ENCODE measurements around the gene ARHGAP29.
"Not testable (repeated sequence)": the region's sequence is repeated elsewhere in the genome, so short reads cannot be mapped to it uniquely, and the experiment has no call there.

ARHGAP29 gene

DNA sequence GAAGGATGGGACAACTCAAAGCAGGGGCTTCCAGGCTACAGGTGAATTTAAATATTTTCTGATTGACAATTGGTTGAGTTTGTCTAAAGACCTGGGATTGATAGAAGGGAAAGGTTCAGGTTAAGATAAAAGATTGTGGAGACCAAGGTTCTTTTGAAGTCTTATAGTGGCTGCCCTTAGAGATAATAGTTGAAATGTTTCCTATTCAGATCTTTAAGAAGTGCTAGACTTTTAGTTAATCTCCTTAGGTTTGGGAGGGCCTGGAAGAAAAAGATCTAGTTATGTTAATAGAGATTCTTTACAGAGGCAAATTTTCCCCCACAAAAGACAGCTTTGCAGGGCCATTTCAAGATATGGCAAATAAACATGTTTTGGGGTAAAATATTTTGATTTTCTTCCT is 88.2 kb downstream of the ARHGAP29 start:
- not testable (repeated sequence) for H3K9ac ChIP-seq (ENCODE audit: low read length); H2BK120ac ChIP-seq (ENCODE audit: low read depth, low read length); H4K91ac ChIP-seq (ENCODE audit: low read length); H3K27me3 ChIP-seq (ENCODE audit: control insufficient read depth in 1 of 2, insufficient read depth in 1 of 2, low read length in 2 of 2); H3K27ac ChIP-seq (ENCODE audit: low read length, poor library complexity, severe bottlenecking); H3K4me2 ChIP-seq (ENCODE audit: low read length, poor library complexity, severe bottlenecking); H3K36me3 ChIP-seq (ENCODE audit: control insufficient read depth in 1 of 2, insufficient read depth in 2 of 2, low read depth in 1 of 2, low read length in 2 of 2); H2BK15ac ChIP-seq (ENCODE audit: low read depth, poor library complexity, severe bottlenecking); DNase-seq; H3K18ac ChIP-seq (ENCODE audit: low read depth in 1 of 2, low read length in 2 of 2); H3K23ac ChIP-seq (ENCODE audit: low read length in 2 of 2); H3K4me3 ChIP-seq (ENCODE audit: insufficient read depth in 1 of 2, low read depth in 1 of 2, low read length in 2 of 2); H3K9me3 ChIP-seq (ENCODE audit: control insufficient read depth, low read length); H3K14ac ChIP-seq (ENCODE audit: low read length in 2 of 2); H2BK12ac ChIP-seq (ENCODE audit: low read length in 2 of 2); H4K8ac ChIP-seq (ENCODE audit: low read length); H2AK5ac ChIP-seq (ENCODE audit: low read length, severe bottlenecking); H3K4me1 ChIP-seq (ENCODE audit: control insufficient read depth, insufficient read depth, low read depth, low read length); H2AFZ ChIP-seq (ENCODE audit: low read depth, low read length); H2BK5ac ChIP-seq (ENCODE audit: low read depth, low read length, poor library complexity, severe bottlenecking); H3K79me1 ChIP-seq (replicated peaks; ENCODE audit: low read length, poor library complexity, severe bottlenecking); H3K4ac ChIP-seq (ENCODE audit: low read depth in 1 of 2, low read length in 2 of 2)

DNA sequence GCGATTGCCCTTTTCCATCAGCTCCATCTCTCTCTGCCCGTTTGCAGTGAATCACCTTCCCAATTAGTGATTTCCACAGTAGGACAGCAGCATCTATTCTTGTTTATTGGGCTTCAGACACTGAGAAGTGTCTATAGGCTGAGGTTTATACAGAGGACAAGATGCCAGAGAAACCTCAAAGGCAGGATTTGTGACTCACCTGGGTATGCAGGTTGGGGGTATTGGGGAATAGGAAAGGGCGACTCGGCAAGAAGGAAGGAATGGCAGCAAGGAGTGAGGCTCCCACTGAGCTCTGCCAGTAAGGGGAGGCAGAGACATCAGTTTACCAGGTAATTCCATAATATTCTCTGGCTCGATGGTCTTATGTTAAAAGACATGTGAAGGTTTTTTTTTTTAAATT is 91.1 kb downstream of the ARHGAP29 start:
- no peak overlapping the region for H4K8ac ChIP-seq (ENCODE audit: low read length)
- no peak overlapping the region for H3K18ac ChIP-seq (ENCODE audit: low read depth in 1 of 2, low read length in 2 of 2)
- H3K9ac ChIP-seq (ENCODE audit: low read length) = no peak overlapping the region

DNA sequence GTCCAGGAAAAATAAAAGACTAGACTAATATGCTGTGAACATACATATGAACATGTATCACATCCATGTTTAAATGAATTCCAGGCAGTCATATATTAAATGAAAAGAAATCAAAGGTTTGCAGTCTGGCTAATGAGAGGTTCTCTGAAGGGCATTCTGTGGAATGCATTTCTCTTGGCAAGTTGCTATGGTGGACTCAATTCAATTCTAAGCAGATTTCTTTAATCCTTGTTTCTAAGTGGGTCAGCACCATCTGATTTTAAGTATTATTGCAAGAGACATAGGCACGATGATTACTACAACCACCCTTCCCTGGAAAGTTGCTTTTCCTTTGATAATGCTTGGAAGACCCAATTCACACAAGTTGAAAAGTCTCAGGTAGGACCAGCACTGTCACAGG is 92.5 kb downstream of the ARHGAP29 start:
- H2BK12ac ChIP-seq (ENCODE audit: low read length in 2 of 2) = no peak overlapping the region
- no peak overlapping the region for H3K27ac ChIP-seq (ENCODE audit: low read length, poor library complexity, severe bottlenecking)
- no peak overlapping the region for H3K4ac ChIP-seq (ENCODE audit: low read depth in 1 of 2, low read length in 2 of 2)
- H3K14ac ChIP-seq (ENCODE audit: low read length in 2 of 2) = no peak overlapping the region
- H3K9me3 ChIP-seq (ENCODE audit: control insufficient read depth, low read length) = no peaks in the 10 kb centered on the region
- H3K36me3 ChIP-seq (ENCODE audit: control insufficient read depth in 1 of 2, insufficient read depth in 2 of 2, low read depth in 1 of 2, low read length in 2 of 2) = no peaks in the 10 kb centered on the region
- no peak overlapping the region for H2BK15ac ChIP-seq (ENCODE audit: low read depth, poor library complexity, severe bottlenecking)
- WGBS = 84% methylated on average over 1 of the region's 1 CpG
- H3K9ac ChIP-seq (ENCODE audit: low read length) = no peak overlapping the region
- H3K4me3 ChIP-seq (ENCODE audit: insufficient read depth in 1 of 2, low read depth in 1 of 2, low read length in 2 of 2) = no peak overlapping the region
- H3K23ac ChIP-seq (ENCODE audit: low read length in 2 of 2) = no peak overlapping the region
- no peak overlapping the region for H4K91ac ChIP-seq (ENCODE audit: low read length)
- no peaks in the 10 kb centered on the region for H3K79me1 ChIP-seq (replicated peaks; ENCODE audit: low read length, poor library complexity, severe bottlenecking)
- DNase-seq = no peak
- H3K27me3 ChIP-seq (ENCODE audit: control insufficient read depth in 1 of 2, insufficient read depth in 1 of 2, low read length in 2 of 2) = no peaks in the 10 kb centered on the region
- no peak overlapping the region for H2AK5ac ChIP-seq (ENCODE audit: low read length, severe bottlenecking)
- H3K18ac ChIP-seq (ENCODE audit: low read depth in 1 of 2, low read length in 2 of 2) = no peak overlapping the region
- no peak overlapping the region for H2BK5ac ChIP-seq (ENCODE audit: low read depth, low read length, poor library complexity, severe bottlenecking)
- peaks cover 2% of the 10 kb centered on the region for H3K4me1 ChIP-seq (ENCODE audit: control insufficient read depth, insufficient read depth, low read depth, low read length)
- H3K4me2 ChIP-seq (ENCODE audit: low read length, poor library complexity, severe bottlenecking) = no peak overlapping the region
- no peak overlapping the region for H4K8ac ChIP-seq (ENCODE audit: low read length)
- no peak overlapping the region for H2BK120ac ChIP-seq (ENCODE audit: low read depth, low read length)
- no peak overlapping the region for H2AFZ ChIP-seq (ENCODE audit: low read depth, low read length)

More for the DNA sequence above, 91.1 kb downstream of the ARHGAP29 start:
- no peak overlapping the region for H2BK15ac ChIP-seq (ENCODE audit: low read depth, poor library complexity, severe bottlenecking)
- no peaks in the 10 kb centered on the region for H3K27me3 ChIP-seq (ENCODE audit: control insufficient read depth in 1 of 2, insufficient read depth in 1 of 2, low read length in 2 of 2)
- H3K4ac ChIP-seq (ENCODE audit: low read depth in 1 of 2, low read length in 2 of 2) = no peak overlapping the region
- DNase-seq = no peak
- no peaks in the 10 kb centered on the region for H3K79me1 ChIP-seq (replicated peaks; ENCODE audit: low read length, poor library complexity, severe bottlenecking)
- no peak overlapping the region for H3K14ac ChIP-seq (ENCODE audit: low read length in 2 of 2)
- H2AK5ac ChIP-seq (ENCODE audit: low read length, severe bottlenecking) = peak overlapping the region; percentile 27
- no peaks in the 10 kb centered on the region for H3K36me3 ChIP-seq (ENCODE audit: control insufficient read depth in 1 of 2, insufficient read depth in 2 of 2, low read depth in 1 of 2, low read length in 2 of 2)
- no peak overlapping the region for H3K23ac ChIP-seq (ENCODE audit: low read length in 2 of 2)
- no peak overlapping the region for H2AFZ ChIP-seq (ENCODE audit: low read depth, low read length)
- H2BK12ac ChIP-seq (ENCODE audit: low read length in 2 of 2) = no peak overlapping the region
- H2BK5ac ChIP-seq (ENCODE audit: low read depth, low read length, poor library complexity, severe bottlenecking) = no peak overlapping the region
- no peak overlapping the region for H3K4me2 ChIP-seq (ENCODE audit: low read length, poor library complexity, severe bottlenecking)
- no peak overlapping the region for H4K91ac ChIP-seq (ENCODE audit: low read length)
- no peak overlapping the region for H3K27ac ChIP-seq (ENCODE audit: low read length, poor library complexity, severe bottlenecking)
- H3K4me3 ChIP-seq (ENCODE audit: insufficient read depth in 1 of 2, low read depth in 1 of 2, low read length in 2 of 2) = no peak overlapping the region
- H2BK120ac ChIP-seq (ENCODE audit: low read depth, low read length) = no peak overlapping the region
- 85% methylated on average over 4 of the region's 5 CpGs for WGBS
- H3K4me1 ChIP-seq (ENCODE audit: control insufficient read depth, insufficient read depth, low read depth, low read length) = peaks cover 2% of the 10 kb centered on the region
- H3K9me3 ChIP-seq (ENCODE audit: control insufficient read depth, low read length) = no peaks in the 10 kb centered on the region

DNA sequence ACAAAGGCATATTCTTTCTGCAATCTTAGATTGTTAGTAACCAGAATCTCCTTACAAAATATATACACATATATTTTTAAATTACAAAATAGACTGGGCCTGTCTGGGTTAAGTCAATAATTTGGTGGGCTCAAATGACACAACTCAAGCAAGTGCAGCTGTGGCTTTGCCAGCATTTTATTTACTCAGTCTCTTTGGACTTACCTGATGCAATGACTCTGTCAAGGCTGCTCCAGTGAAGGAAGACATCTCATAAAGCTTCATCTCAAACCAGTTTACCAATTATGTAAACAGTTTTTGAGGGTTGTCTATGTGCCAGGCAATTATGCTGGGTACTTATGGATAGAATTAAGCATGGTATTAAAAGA is 93.6 kb downstream of the ARHGAP29 start:
- H3K4me1 ChIP-seq (ENCODE audit: control insufficient read depth, insufficient read depth, low read depth, low read length) = peaks cover 2% of the 10 kb centered on the region
- no peak overlapping the region for H4K91ac ChIP-seq (ENCODE audit: low read length)
- H3K79me1 ChIP-seq (replicated peaks; ENCODE audit: low read length, poor library complexity, severe bottlenecking) = no peaks in the 10 kb centered on the region
- no peak overlapping the region for H3K14ac ChIP-seq (ENCODE audit: low read length in 2 of 2)
- H2BK12ac ChIP-seq (ENCODE audit: low read length in 2 of 2) = no peak overlapping the region
- H4K8ac ChIP-seq (ENCODE audit: low read length) = no peak overlapping the region
- no peaks in the 10 kb centered on the region for H3K36me3 ChIP-seq (ENCODE audit: control insufficient read depth in 1 of 2, insufficient read depth in 2 of 2, low read depth in 1 of 2, low read length in 2 of 2)
- H3K23ac ChIP-seq (ENCODE audit: low read length in 2 of 2) = no peak overlapping the region
- no peak for DNase-seq
- H3K9ac ChIP-seq (ENCODE audit: low read length) = no peak overlapping the region
- H2BK15ac ChIP-seq (ENCODE audit: low read depth, poor library complexity, severe bottlenecking) = no peak overlapping the region
- H3K27me3 ChIP-seq (ENCODE audit: control insufficient read depth in 1 of 2, insufficient read depth in 1 of 2, low read length in 2 of 2) = no peaks in the 10 kb centered on the region
- H2BK120ac ChIP-seq (ENCODE audit: low read depth, low read length) = no peak overlapping the region
- no peak overlapping the region for H3K18ac ChIP-seq (ENCODE audit: low read depth in 1 of 2, low read length in 2 of 2)
- no peak overlapping the region for H3K4me2 ChIP-seq (ENCODE audit: low read length, poor library complexity, severe bottlenecking)
- no peak overlapping the region for H2BK5ac ChIP-seq (ENCODE audit: low read depth, low read length, poor library complexity, severe bottlenecking)
- no peak overlapping the region for H3K4me3 ChIP-seq (ENCODE audit: insufficient read depth in 1 of 2, low read depth in 1 of 2, low read length in 2 of 2)
- H3K9me3 ChIP-seq (ENCODE audit: control insufficient read depth, low read length) = no peaks in the 10 kb centered on the region
- no peak overlapping the region for H2AFZ ChIP-seq (ENCODE audit: low read depth, low read length)
- H3K27ac ChIP-seq (ENCODE audit: low read length, poor library complexity, severe bottlenecking) = no peak overlapping the region
- H3K4ac ChIP-seq (ENCODE audit: low read depth in 1 of 2, low read length in 2 of 2) = no peak overlapping the region
- no peak overlapping the region for H2AK5ac ChIP-seq (ENCODE audit: low read length, severe bottlenecking)
